A549 (cell line): ENCODE measurements around the gene PCED1A. TPM values are rescaled to one million over a fixed set of nuclear protein-coding genes. Genes with fewer than 3 reads are reported as not detected.

ENCODE experiments used
- ATAC-seq, 2 experiments: fragments of 200-7000 bp in 1 of 2; fragments of >200 bp in 1 of 2; cut with Nextera tagmentation in 1 of 2; cut with Tn5 transposase in 1 of 2; 3 replicates each; pipeline versions ENCODE4 v1.8.0 to v1.9.1; 2018 to 2020; ENCODE audit warnings: mild to moderate bottlenecking in 1 of 2, moderate library complexity in 1 of 2
- CTCF ChIA-PET: fragments of 300-600 bp; sonication (Branson Sonifier 250); formaldehyde crosslinking; extraction: SDS; loops from one replicate; lab custom pipeline; 2021; ENCODE audit warnings: antibody characterized with exemption, inconsistent platforms; lab: Yijun Ruan, JAX
- POLR2A ChIA-PET: fragments of 350-600 bp; formaldehyde crosslinking; extraction: SDS; loops from one replicate; lab custom pipeline; 2021; ENCODE audit warnings: antibody characterized with exemption, inconsistent platforms; lab: Yijun Ruan, JAX
- DNase-seq, 2 experiments: peaks; one replicate each; pipeline versions ENCODE4 v3.0.0 to v3.0.0-alpha.2; 2011 to 2016; ENCODE audit warnings: low read depth in 1 of 2, low spot score in 1 of 2
- FAIRE-seq: peaks from 2 replicates; lab custom pipeline; 2011; peaks lifted over from hg19 to GRCh38; lab: Jason Lieb, UNC
- H3K27ac ChIP-seq, 2 experiments: fragments of >200 bp; sonication (Bioruptor Twin); formaldehyde crosslinking; 3 replicates each; pipeline ENCODE4 v1.5.1; 2016 to 2017
- H3K4me1 ChIP-seq: fragments of >200 bp; sonication (Bioruptor Twin); formaldehyde crosslinking; 3 replicates; pipeline ENCODE4 v1.6.1; 2016
- H3K4me2 ChIP-seq: fragments of >200 bp; sonication (Bioruptor Twin); formaldehyde crosslinking; 3 replicates; pipeline ENCODE4 v1.6.1; 2016
- H3K4me3 ChIP-seq: fragments of >200 bp; sonication (Bioruptor Twin); formaldehyde crosslinking; 3 replicates; pipeline ENCODE4 v1.5.1; 2016
- H3K9me3 ChIP-seq: fragments of >200 bp; sonication (Bioruptor Twin); formaldehyde crosslinking; 3 replicates; pipeline ENCODE4 v1.6.1; 2016
- ATOH8 ChIP-seq: fragments of 250-450 bp; sonication (Bioruptor Pico); IDR thresholded peaks from 2 replicates; pipeline ENCODE4 v1.5.0; 2020; ENCODE audit warnings: low read depth, mild to moderate bottlenecking, moderate library complexity
- CBX2 ChIP-seq: fragments of 200-600 bp; sonication (generic); IDR thresholded peaks from 2 replicates; pipeline ENCODE4 v1.6.1; 2016; ENCODE audit warnings: low read depth, mild to moderate bottlenecking, borderline replicate concordance
- CTCF ChIP-seq: fragments of >200 bp; sonication (Bioruptor Twin); formaldehyde crosslinking; IDR thresholded peaks from 3 replicates; pipeline ENCODE4 v1.5.1; 2016
- EHF ChIP-seq: fragments of 250-450 bp; sonication (Bioruptor Pico); IDR thresholded peaks from 2 replicates; pipeline ENCODE4 v1.5.0; 2020; ENCODE audit warnings: mild to moderate bottlenecking
- EHMT2 ChIP-seq: fragments of 200-600 bp; sonication (generic); IDR thresholded peaks from 2 replicates; pipeline ENCODE4 v1.6.1; 2016; ENCODE audit warnings: antibody characterized with exemption, low read depth, mild to moderate bottlenecking, moderate library complexity
- ELK1 ChIP-seq: fragments of 150-350 bp; IDR thresholded peaks from 2 replicates; pipeline ENCODE4 v1.6.1; 2014; ENCODE audit warnings: low read depth, mild to moderate bottlenecking, low read length
- FOSL2 ChIP-seq, 2 experiments: fragments of 450-650 bp in 1 of 2; fragments of >200 bp in 1 of 2; sonication (Bioruptor Twin) in 1 of 2; formaldehyde crosslinking; IDR thresholded peaks; 2 replicates each; pipeline versions ENCODE4 v1.5.0 to v1.6.1; 2016 to 2020; ENCODE audit warnings: mild to moderate bottlenecking in 1 of 2, moderate library complexity in 1 of 2
- HDAC2 ChIP-seq: fragments of 200-600 bp; sonication (generic); IDR thresholded peaks from 2 replicates; pipeline ENCODE4 v1.6.1; 2016
- HES2 ChIP-seq: fragments of >200 bp; sonication (Bioruptor Twin); formaldehyde crosslinking; IDR thresholded peaks from 2 replicates; pipeline ENCODE4 v1.6.1; 2016
- JUNB ChIP-seq: fragments of >200 bp; sonication (Bioruptor Twin); formaldehyde crosslinking; IDR thresholded peaks from 2 replicates; pipeline ENCODE4 v1.6.1; 2016
- MYC ChIP-seq: IDR thresholded peaks from 2 replicates; pipeline ENCODE4 v1.6.1; 2012; ENCODE audit warnings: mild to moderate bottlenecking, inconsistent platforms, low read length, improper control_type of control experiment, borderline replicate concordance
- NFE2L2 ChIP-seq: fragments of 150-350 bp; conservative IDR thresholded peaks from 2 replicates; pipeline ENCODE4 v1.6.1; 2014; ENCODE audit warnings: low read length
- NPAS2 ChIP-seq: fragments of 250-450 bp; sonication (Bioruptor Pico); IDR thresholded peaks from 2 replicates; pipeline ENCODE4 v1.8.0; 2022; ENCODE audit warnings: mild to moderate bottlenecking, moderate library complexity, borderline replicate concordance
- POLR2AphosphoS2 ChIP-seq: conservative IDR thresholded peaks from 2 replicates; pipeline ENCODE4 v1.6.1; 2012; ENCODE audit warnings: low read length, improper control_type of control experiment, inconsistent platforms
- RAD21 ChIP-seq, 2 experiments: fragments of >200 bp in 1 of 2; sonication (Bioruptor Twin) in 1 of 2; formaldehyde crosslinking in 1 of 2; IDR thresholded peaks in 1 of 2; conservative IDR thresholded peaks in 1 of 2; 2 replicates in 1 of 2; 3 replicates in 1 of 2; pipeline ENCODE4 v1.6.1; 2012 to 2018; ENCODE audit warnings: inconsistent platforms in 1 of 2
- RCOR1 ChIP-seq: fragments of 150-350 bp; IDR thresholded peaks from 2 replicates; pipeline ENCODE4 v1.6.1; 2014; ENCODE audit warnings: antibody characterized with exemption, low read length, low read depth
- ZC3H11A ChIP-seq: fragments of 450-650 bp; IDR thresholded peaks from 2 replicates; pipeline ENCODE4 v1.6.1; 2014; ENCODE audit warnings: antibody characterized with exemption, mild to moderate bottlenecking
- WGBS: methylation state at CpG from one replicate; pipeline ENCODE4 v1.1.6; 2017; ENCODE audit errors: missing lambda C conversion rate; 5-methylcytosine and 5-hydroxymethylcytosine counted together
- polyA plus RNA-seq, 4 experiments: library from polyadenylated mRNA; depleted of rRNA in 3 of 4; stranded (reverse); fragments of >200 nt; fragmentation: RNase III in 1 of 4; extraction: RNeasy Plus Mini Kit Qiagen cat#74134 plus additional on column Dnase treatment in 1 of 4; gene quantifications; 2 replicates in 3 of 4; 3 replicates in 1 of 4; pipeline ENCODE4 v1.2.3, GENCODE V29; 2011 to 2017

PCED1A gene
- polyA plus RNA-seq, 2 of the 4 experiments (the other 2 are of a cell fraction) = 25.7 to 43.8 TPM

GRCh38 chr20:2817341-2817726, 23.1 kb downstream of the PCED1A start:
- DNase-seq (no peak), FAIRE-seq (no peak), ATAC-seq (no peak)
- TF ChIP-seq EHF (CRISPR knock-in tag) (no peak), JUNB (no peak), FOSL2 (IDR thresholded peaks at IDR 0.05) (no peak), FOSL2 (CRISPR knock-in tag; IDR thresholded peaks at IDR 0.05) (no peak), CTCF (no peak), POLR2AphosphoS2 (no peak), CBX2 (no peak), ELK1 (no peak), NFE2L2 (no peak), ATOH8 (CRISPR knock-in tag) (no peak), HDAC2 (no peak), ZC3H11A (no peak), EHMT2 (no peak)
- H3K4me3 ChIP-seq = no peak overlapping the region
- H3K4me2 ChIP-seq = no peak overlapping the region
- CTCF ChIA-PET = interaction anchor here (0.9 to 2.5 kb wide), 4 partner anchors 16 to 27 kb away, joined by 3 to 8 read pairs (median 5); no protein-coding TSS in a partner anchor
- peaks cover 26% of the 10 kb centered on the region for H3K4me1 ChIP-seq
- WGBS = 82% methylated on average over 2 of the region's 2 CpGs
- POLR2A ChIA-PET = no interaction called here
- peak overlapping the region in 1 of 2 experiments; percentile 22; a peak in 1 of 6 replicates for H3K27ac ChIP-seq
- peaks cover 9% of the 10 kb centered on the region; the same call in 2 of the 3 replicates for H3K9me3 ChIP-seq

- ChIA-PET POLR2A (no interaction called here), CTCF (interaction anchor here (0.5 to 2.0 kb wide), 3 partner anchors 17 to 143 kb away, joined by 3 to 5 read pairs (median 3); no protein-coding TSS in a partner anchor)
- TF ChIP-seq MYC = no peak
- TF ChIP-seq NPAS2 (CRISPR knock-in tag) = no peak
- no peak for TF ChIP-seq RCOR1
- TF ChIP-seq RAD21 (conservative IDR thresholded peaks at IDR 0.05 in 1 of 2, IDR thresholded peaks at IDR 0.05 in 1 of 2) = peak in 1 of 2 experiments; percentile 22; a peak in 1 of 5 replicates
- no peak for TF ChIP-seq HES2
- ATAC-seq = peak in 1 of 2 experiments; percentile 55; a peak in 3 of 6 replicates
- peak overlapping the region in 1 of 2 experiments; percentile 71; a peak in 1 of 6 replicates for H3K27ac ChIP-seq
- peaks cover 15% of the 10 kb centered on the region for H3K9me3 ChIP-seq
- no peak overlapping the region for H3K4me3 ChIP-seq
- H3K4me2 ChIP-seq = no peak overlapping the region
- no peak for FAIRE-seq
- H3K4me1 ChIP-seq = peaks cover 20% of the 10 kb centered on the region
- no peak for DNase-seq
- 63% methylated on average over 12 of the region's 20 CpGs for WGBS
These were observed 23.7 kb downstream of the PCED1A start for GRCh38 chr20:2816583-2817340.
